WTC11 (cell line): Measurements from ENCODE around the gene URI1. TPM values are rescaled to one million over a fixed set of nuclear protein-coding genes. Genes with fewer than 3 reads are reported as not detected.

ENCODE experiments used
- ATAC-seq: fragments of 200-7000 bp; cut with Tn5 transposase; 2 replicates; pipeline ENCODE4 v1.10.0; 2021; ENCODE audit warnings: mild to moderate bottlenecking, moderate library complexity
- CTCF ChIA-PET: fragments of 300-600 bp; sonication (Branson Sonifier 250); formaldehyde crosslinking; loops from one replicate; lab custom pipeline; 2021; ENCODE audit warnings: antibody characterized with exemption; lab: Charles Lee
- POLR2A ChIA-PET: fragments of 350-600 bp; sonication (Branson Sonifier 250); formaldehyde crosslinking; loops from one replicate; lab custom pipeline; 2021; ENCODE audit warnings: antibody characterized with exemption; lab: Charles Lee
- DNase-seq: peaks from one replicate; pipeline ENCODE4 v3.0.0; 2021; ENCODE audit warnings: low spot score
- H3K27ac Mint-ChIP-seq: 2 replicates; pipeline ENCODE4 v1.8.0; 2021; ENCODE audit warnings: mixed read lengths
- H3K27me3 Mint-ChIP-seq: 2 replicates; pipeline ENCODE4 v1.8.0; 2021; ENCODE audit warnings: low read depth, mild to moderate bottlenecking, moderate library complexity, mixed read lengths
- H3K36me3 Mint-ChIP-seq: 2 replicates; pipeline ENCODE4 v1.8.0; 2021; ENCODE audit warnings: mixed read lengths
- H3K4me1 Mint-ChIP-seq: 2 replicates; pipeline ENCODE4 v1.8.0; 2022; ENCODE audit warnings: mixed read lengths
- H3K4me3 Mint-ChIP-seq: 2 replicates; pipeline ENCODE4 v1.8.0; 2021; ENCODE audit warnings: mild to moderate bottlenecking, moderate library complexity, mixed read lengths
- H3K9me3 Mint-ChIP-seq: 2 replicates; pipeline ENCODE4 v1.8.0; 2021; ENCODE audit warnings: mixed read lengths
- ATF1 ChIP-seq: sonication (generic); formaldehyde crosslinking; IDR thresholded peaks from 2 replicates; pipeline ENCODE4 v1.8.1; 2023; ENCODE audit warnings: mild to moderate bottlenecking, moderate library complexity, missing genetic modification reagents
- ATF6 ChIP-seq: sonication (generic); formaldehyde crosslinking; IDR thresholded peaks from 2 replicates; pipeline ENCODE4 v1.8.1; 2023; ENCODE audit warnings: mild to moderate bottlenecking, missing genetic modification reagents
- CBFB ChIP-seq: sonication (generic); formaldehyde crosslinking; IDR thresholded peaks from 2 replicates; pipeline ENCODE4 v1.8.1; 2022; ENCODE audit warnings: mild to moderate bottlenecking, low read depth, missing genetic modification reagents
- CREB1 ChIP-seq: sonication (generic); formaldehyde crosslinking; IDR thresholded peaks from 2 replicates; pipeline ENCODE4 v1.8.0; 2023; ENCODE audit warnings: mild to moderate bottlenecking, missing genetic modification reagents
- ELF4 ChIP-seq: sonication (generic); formaldehyde crosslinking; IDR thresholded peaks from 2 replicates; pipeline ENCODE4 v1.8.1; 2022; ENCODE audit warnings: low read depth, mild to moderate bottlenecking, moderate library complexity, missing genetic modification reagents
- FOXJ3 ChIP-seq: sonication (generic); formaldehyde crosslinking; IDR thresholded peaks from 2 replicates; pipeline ENCODE4 v1.9.0; 2021; ENCODE audit warnings: missing genetic modification reagents, mild to moderate bottlenecking, borderline replicate concordance
- FOXP1 ChIP-seq: sonication (generic); formaldehyde crosslinking; IDR thresholded peaks from 2 replicates; pipeline ENCODE4 v1.8.0; 2022; ENCODE audit warnings: missing genetic modification reagents, mild to moderate bottlenecking, moderate library complexity, borderline replicate concordance
- GRHL2 ChIP-seq: fragments of 250-450 bp; sonication (Bioruptor Pico); IDR thresholded peaks from 2 replicates; pipeline ENCODE4 v1.8.0; 2022; ENCODE audit warnings: mild to moderate bottlenecking, moderate library complexity; ENCODE audit not compliant: insufficient replicate concordance, severe bottlenecking
- JUN ChIP-seq: sonication (generic); formaldehyde crosslinking; IDR thresholded peaks from 2 replicates; pipeline ENCODE4 v1.8.0; 2023; ENCODE audit warnings: mild to moderate bottlenecking, missing genetic modification reagents
- MAX ChIP-seq: sonication (generic); formaldehyde crosslinking; IDR thresholded peaks from 2 replicates; pipeline ENCODE4 v1.8.0; 2022; ENCODE audit warnings: mild to moderate bottlenecking, missing genetic modification reagents
- MXD4 ChIP-seq: fragments of 250-450 bp; sonication (Bioruptor Pico); IDR thresholded peaks from 2 replicates; pipeline ENCODE4 v1.8.0; 2021; ENCODE audit warnings: mild to moderate bottlenecking, moderate library complexity, borderline replicate concordance
- NFATC4 ChIP-seq: fragments of 250-450 bp; sonication (Bioruptor Pico); IDR thresholded peaks from 2 replicates; pipeline ENCODE4 v1.9.0; 2021; ENCODE audit warnings: mild to moderate bottlenecking
- NFYB ChIP-seq: sonication (generic); formaldehyde crosslinking; conservative IDR thresholded peaks from 2 replicates; pipeline ENCODE4 v1.8.0; 2022; ENCODE audit warnings: low read depth, missing genetic modification reagents
- NR1H2 ChIP-seq: sonication (generic); formaldehyde crosslinking; IDR thresholded peaks from 2 replicates; pipeline ENCODE4 v1.9.0; 2021; ENCODE audit warnings: mild to moderate bottlenecking, moderate library complexity, missing genetic modification reagents
- PREB ChIP-seq: sonication (generic); formaldehyde crosslinking; IDR thresholded peaks from 2 replicates; pipeline ENCODE4 v1.8.1; 2022; ENCODE audit warnings: mild to moderate bottlenecking, missing genetic modification reagents, moderate library complexity, borderline replicate concordance
- SMAD4 ChIP-seq: sonication (generic); formaldehyde crosslinking; IDR thresholded peaks from 2 replicates; pipeline ENCODE4 v1.8.0; 2022; ENCODE audit warnings: mild to moderate bottlenecking, missing genetic modification reagents
- SOX15 ChIP-seq: fragments of 250-450 bp; sonication (Bioruptor Pico); IDR thresholded peaks from 2 replicates; pipeline ENCODE4 v1.9.0; 2021; ENCODE audit warnings: mild to moderate bottlenecking
- TEAD4 ChIP-seq: sonication (generic); formaldehyde crosslinking; IDR thresholded peaks from 2 replicates; pipeline ENCODE4 v1.8.0; 2022; ENCODE audit warnings: mild to moderate bottlenecking, missing genetic modification reagents
- TP53 ChIP-seq: sonication (generic); formaldehyde crosslinking; IDR thresholded peaks from 2 replicates; pipeline ENCODE4 v1.8.1; 2023; ENCODE audit warnings: mild to moderate bottlenecking, missing genetic modification reagents
- USF2 ChIP-seq: sonication (generic); formaldehyde crosslinking; IDR thresholded peaks from 2 replicates; pipeline ENCODE4 v1.8.1; 2023; ENCODE audit warnings: mild to moderate bottlenecking, missing genetic modification reagents, moderate library complexity
- total RNA-seq: library from RNA; stranded (reverse); gene quantifications from 3 replicates; pipeline ENCODE4 v1.2.3, GENCODE V29; 2021
- TF ChIP-seq, protein P1 (sequence below): fragments of 250-450 bp; sonication (Bioruptor Pico); IDR thresholded peaks from 2 replicates; pipeline ENCODE4 v2.1.2; 2022; ENCODE audit warnings: mild to moderate bottlenecking, moderate library complexity
- TF ChIP-seq, protein P2 (sequence below): fragments of 250-450 bp; sonication (Bioruptor Pico); IDR thresholded peaks from 2 replicates; pipeline ENCODE4 v1.9.0; 2021; ENCODE audit warnings: mild to moderate bottlenecking
- TF ChIP-seq, protein P3 (sequence below): sonication (generic); formaldehyde crosslinking; IDR thresholded peaks from 2 replicates; pipeline ENCODE4 v1.8.1; 2023; ENCODE audit warnings: mild to moderate bottlenecking, missing genetic modification reagents, moderate library complexity
- TF ChIP-seq, protein P4 (sequence below): fragments of 250-450 bp; sonication (Bioruptor Pico); IDR thresholded peaks from 2 replicates; pipeline ENCODE4 v1.8.0; 2021; ENCODE audit warnings: mild to moderate bottlenecking

Gene URI1
- total RNA-seq, 1 experiment from 2014 or later: 57.1 TPM

GRCh38 chr19:30020189-30020588, 78.2 kb downstream of the URI1 start:
- no peak overlapping the region for H3K4me3 Mint-ChIP-seq
- no peak for TF ChIP-seq NR1H2 (CRISPR knock-in tag)
- TF ChIP-seq MAX (CRISPR knock-in tag): no peak
- TF ChIP-seq SMAD4 (CRISPR knock-in tag): no peak
- TF ChIP-seq FOXP1 (CRISPR knock-in tag): no peak
- TF ChIP-seq ELF4 (CRISPR knock-in tag): no peak
- TF ChIP-seq TP53 (CRISPR knock-in tag): no peak
- TF ChIP-seq GRHL2 (CRISPR knock-in tag): no peak
- no peak for TF ChIP-seq SOX15 (CRISPR knock-in tag)
- TF ChIP-seq CREB1 (CRISPR knock-in tag): no peak
- TF ChIP-seq ATF1 (CRISPR knock-in tag): no peak
- no peak for TF ChIP-seq USF2 (CRISPR knock-in tag)
- TF ChIP-seq, protein P1, sequence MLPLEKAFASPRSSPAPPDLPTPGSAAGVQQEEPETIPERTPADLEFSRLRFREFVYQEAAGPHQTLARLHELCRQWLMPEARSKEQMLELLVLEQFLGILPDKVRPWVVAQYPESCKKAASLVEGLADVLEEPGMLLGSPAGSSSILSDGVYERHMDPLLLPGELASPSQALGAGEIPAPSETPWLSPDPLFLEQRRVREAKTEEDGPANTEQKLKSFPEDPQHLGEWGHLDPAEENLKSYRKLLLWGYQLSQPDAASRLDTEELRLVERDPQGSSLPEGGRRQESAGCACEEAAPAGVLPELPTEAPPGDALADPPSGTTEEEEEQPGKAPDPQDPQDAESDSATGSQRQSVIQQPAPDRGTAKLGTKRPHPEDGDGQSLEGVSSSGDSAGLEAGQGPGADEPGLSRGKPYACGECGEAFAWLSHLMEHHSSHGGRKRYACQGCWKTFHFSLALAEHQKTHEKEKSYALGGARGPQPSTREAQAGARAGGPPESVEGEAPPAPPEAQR (CRISPR knock-in tag): no peak
- TF ChIP-seq PREB (CRISPR knock-in tag): no peak
- TF ChIP-seq TEAD4 (CRISPR knock-in tag): no peak
- DNase-seq (no peak), ATAC-seq (no peak)
- no peaks in the 10 kb centered on the region for H3K9me3 Mint-ChIP-seq
- POLR2A ChIA-PET: no interaction called here
- H3K27me3 Mint-ChIP-seq: no peaks in the 10 kb centered on the region
- H3K27ac Mint-ChIP-seq: no peak overlapping the region
- CTCF ChIA-PET: interaction anchor here (0.6 to 1.2 kb wide), 2 partner anchors 162 to 282 kb away, joined by 3 to 5 read pairs; no protein-coding TSS in a partner anchor
- peaks cover under 1% of the 10 kb centered on the region; the same call in 1 of the 2 replicates for H3K4me1 Mint-ChIP-seq
- peaks cover 7% of the 10 kb centered on the region; the same call in 1 of the 2 replicates for H3K36me3 Mint-ChIP-seq

GRCh38 chr19:30022659-30023058, 80.6 kb downstream of the URI1 start:
- ChIA-PET POLR2A (no interaction called here), CTCF (no interaction called here)
- H3K27ac Mint-ChIP-seq: no peak overlapping the region
- no peak overlapping the region for H3K4me3 Mint-ChIP-seq
- H3K9me3 Mint-ChIP-seq: peaks cover 3% of the 10 kb centered on the region; the same call in 1 of the 2 replicates
- no peaks in the 10 kb centered on the region for H3K27me3 Mint-ChIP-seq
- ATAC-seq: no peak
- H3K4me1 Mint-ChIP-seq: peaks cover 3% of the 10 kb centered on the region
- H3K36me3 Mint-ChIP-seq: peaks cover 11% of the 10 kb centered on the region
- DNase-seq: no peak
- TF ChIP-seq ATF6 (CRISPR knock-in tag) (no peak), MXD4 (CRISPR knock-in tag) (no peak), CBFB (CRISPR knock-in tag) (no peak), JUN (CRISPR knock-in tag) (no peak), FOXJ3 (CRISPR knock-in tag) (no peak), TEAD4 (CRISPR knock-in tag) (no peak), NFYB (CRISPR knock-in tag) (no peak), TP53 (CRISPR knock-in tag) (no peak), USF2 (CRISPR knock-in tag) (no peak), NFATC4 (CRISPR knock-in tag) (no peak)
- TF ChIP-seq, protein P2, sequence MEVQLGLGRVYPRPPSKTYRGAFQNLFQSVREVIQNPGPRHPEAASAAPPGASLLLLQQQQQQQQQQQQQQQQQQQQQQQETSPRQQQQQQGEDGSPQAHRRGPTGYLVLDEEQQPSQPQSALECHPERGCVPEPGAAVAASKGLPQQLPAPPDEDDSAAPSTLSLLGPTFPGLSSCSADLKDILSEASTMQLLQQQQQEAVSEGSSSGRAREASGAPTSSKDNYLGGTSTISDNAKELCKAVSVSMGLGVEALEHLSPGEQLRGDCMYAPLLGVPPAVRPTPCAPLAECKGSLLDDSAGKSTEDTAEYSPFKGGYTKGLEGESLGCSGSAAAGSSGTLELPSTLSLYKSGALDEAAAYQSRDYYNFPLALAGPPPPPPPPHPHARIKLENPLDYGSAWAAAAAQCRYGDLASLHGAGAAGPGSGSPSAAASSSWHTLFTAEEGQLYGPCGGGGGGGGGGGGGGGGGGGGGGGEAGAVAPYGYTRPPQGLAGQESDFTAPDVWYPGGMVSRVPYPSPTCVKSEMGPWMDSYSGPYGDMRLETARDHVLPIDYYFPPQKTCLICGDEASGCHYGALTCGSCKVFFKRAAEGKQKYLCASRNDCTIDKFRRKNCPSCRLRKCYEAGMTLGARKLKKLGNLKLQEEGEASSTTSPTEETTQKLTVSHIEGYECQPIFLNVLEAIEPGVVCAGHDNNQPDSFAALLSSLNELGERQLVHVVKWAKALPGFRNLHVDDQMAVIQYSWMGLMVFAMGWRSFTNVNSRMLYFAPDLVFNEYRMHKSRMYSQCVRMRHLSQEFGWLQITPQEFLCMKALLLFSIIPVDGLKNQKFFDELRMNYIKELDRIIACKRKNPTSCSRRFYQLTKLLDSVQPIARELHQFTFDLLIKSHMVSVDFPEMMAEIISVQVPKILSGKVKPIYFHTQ (CRISPR knock-in tag): no peak
- TF ChIP-seq, protein P3, sequence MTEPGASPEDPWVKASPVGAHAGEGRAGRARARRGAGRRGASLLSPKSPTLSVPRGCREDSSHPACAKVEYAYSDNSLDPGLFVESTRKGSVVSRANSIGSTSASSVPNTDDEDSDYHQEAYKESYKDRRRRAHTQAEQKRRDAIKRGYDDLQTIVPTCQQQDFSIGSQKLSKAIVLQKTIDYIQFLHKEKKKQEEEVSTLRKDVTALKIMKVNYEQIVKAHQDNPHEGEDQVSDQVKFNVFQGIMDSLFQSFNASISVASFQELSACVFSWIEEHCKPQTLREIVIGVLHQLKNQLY: no peak
- TF ChIP-seq, protein P4, sequence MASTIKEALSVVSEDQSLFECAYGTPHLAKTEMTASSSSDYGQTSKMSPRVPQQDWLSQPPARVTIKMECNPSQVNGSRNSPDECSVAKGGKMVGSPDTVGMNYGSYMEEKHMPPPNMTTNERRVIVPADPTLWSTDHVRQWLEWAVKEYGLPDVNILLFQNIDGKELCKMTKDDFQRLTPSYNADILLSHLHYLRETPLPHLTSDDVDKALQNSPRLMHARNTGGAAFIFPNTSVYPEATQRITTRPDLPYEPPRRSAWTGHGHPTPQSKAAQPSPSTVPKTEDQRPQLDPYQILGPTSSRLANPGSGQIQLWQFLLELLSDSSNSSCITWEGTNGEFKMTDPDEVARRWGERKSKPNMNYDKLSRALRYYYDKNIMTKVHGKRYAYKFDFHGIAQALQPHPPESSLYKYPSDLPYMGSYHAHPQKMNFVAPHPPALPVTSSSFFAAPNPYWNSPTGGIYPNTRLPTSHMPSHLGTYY: no peak
